ENCODE results near the gene PHOX2A.
A peak's percentile ranks its signal among the peaks of the same experiment; 100 is the strongest.

The PHOX2A gene

DNA sequence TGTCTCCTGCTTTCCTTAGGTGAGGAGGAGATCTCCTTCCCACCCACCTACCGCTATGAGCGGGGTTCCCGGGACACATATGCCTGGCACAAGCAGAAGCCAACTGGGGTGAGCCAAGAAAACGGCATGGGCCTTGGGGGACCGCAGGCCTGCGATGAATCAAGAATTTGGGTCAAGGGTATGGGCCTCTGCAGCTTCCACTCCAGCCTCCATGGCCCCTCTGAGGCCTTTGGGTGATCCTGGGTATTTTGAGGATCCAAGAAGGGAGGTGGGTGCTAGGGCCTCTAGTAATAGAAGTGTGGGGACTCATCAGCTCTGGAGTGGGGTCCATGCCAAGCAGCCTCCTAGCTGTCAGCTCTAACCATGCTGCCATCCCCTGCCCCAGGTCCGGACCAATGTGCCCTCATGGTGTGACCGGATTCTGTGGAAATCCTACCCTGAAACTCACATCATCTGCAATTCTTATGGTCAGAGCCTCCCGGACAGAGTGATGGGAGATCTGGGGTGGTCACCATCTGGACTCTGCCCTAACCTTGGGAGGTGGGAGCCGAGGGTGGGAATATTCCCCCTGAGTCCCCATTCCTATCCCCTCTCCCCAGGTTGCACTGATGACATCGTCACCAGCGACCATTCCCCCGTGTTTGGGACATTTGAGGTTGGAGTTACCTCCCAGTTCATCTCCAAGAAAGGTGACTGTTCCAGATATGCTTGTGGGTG is 10.8 kb downstream of the PHOX2A start:
- no peak for DNase-seq

DNA sequence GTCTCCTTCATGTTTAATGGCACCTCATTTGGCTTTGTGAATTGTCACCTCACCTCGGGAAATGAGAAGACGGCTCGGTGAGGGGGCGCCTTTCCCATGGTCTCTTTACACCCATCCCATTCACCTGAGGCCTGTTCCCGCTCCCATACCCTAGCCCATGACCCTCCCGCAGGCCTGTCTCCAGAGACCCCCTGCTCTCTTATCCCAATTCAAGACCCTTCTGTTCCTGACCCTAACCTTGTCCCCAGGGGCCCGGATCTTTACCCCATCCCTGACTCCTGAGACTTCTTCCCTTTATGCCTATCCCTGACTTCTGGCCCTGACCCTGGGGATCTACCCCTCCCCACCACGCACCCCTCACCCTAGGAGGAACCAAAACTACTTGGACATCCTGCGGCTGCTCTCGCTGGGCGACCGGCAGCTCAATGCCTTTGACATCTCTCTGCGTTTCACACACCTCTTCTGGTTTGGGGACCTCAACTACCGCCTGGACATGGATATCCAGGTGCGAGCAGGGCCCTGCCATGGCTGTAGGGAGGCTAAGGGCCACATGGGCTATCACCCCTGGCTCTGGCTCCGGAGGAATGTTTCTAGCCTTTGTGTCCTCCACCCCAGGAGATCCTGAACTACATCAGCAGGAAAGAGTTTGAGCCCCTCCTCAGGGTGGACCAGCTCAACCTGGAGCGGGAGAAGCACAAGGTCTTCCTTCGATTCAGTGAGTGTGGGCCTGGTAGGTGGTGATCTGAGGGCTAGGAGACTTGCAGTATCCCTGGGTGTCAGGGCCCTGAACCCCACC is 11.5 kb downstream of the PHOX2A start:
- no peak for DNase-seq

DNA sequence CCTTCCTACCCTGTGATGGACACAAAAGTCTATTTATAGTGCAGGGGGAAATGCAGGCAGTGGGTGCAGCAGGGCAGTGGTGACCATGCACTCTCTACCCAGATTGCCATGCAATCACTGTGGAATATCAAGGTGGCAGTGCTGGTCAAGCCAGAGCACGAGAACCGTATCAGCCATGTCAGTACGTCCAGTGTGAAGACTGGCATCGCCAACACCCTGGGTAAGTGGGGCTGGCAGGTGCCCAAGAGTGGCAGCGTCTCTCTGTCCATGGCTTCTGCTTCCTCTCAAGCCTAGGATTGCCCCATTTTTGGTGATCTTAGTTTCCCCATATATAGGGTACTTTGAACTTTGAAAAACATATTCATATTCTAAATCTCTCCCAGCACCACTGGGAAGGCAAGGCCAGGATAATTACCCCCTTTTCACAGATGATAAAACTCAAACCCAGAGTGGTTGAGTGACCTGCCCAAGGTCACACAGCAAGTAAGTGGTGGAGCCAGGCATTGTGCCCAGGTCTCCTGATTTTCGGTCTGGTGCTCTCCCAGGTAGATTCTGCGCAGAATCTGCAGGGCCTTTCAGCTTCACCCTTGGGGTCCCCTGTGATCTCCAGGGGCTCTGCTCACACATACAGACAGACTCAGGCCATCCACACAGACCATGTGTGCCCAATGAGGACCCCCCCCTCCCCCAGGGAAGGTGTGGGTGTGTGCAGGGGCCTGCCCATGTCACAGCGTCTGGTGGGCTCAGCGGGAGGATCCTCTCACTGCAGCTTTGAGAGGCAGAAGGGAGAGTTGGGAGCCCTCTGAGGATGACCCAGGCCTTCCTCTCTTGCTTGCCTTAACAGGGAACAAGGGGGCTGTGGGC is 12.3 kb downstream of the PHOX2A start:
- no peak for DNase-seq

DNA sequence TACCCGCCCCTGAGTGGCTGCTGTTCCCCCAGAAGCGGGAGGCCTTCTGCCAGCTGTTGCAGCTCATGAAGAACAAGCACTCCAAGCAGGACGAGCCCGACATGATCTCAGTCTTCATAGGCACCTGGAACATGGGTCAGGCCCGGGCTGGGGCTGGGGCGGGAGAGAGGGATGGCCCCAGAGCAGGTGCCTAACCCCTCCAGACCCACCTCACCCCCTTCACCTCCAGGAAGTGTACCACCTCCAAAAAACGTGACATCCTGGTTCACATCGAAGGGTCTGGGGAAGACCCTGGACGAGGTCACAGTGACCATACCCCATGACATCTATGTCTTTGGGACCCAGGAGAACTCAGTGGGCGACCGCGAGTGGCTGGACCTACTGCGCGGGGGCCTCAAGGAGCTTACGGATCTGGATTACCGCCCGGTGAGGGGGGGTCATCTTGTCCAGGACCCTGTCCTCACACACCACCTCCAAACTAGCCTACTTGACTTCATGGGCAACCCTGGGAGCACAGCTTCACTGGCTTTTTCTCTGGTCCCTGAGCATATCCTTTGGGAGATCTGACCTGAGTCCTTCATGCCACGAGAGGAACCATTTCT is 13.1 kb downstream of the PHOX2A start:
- no peak for DNase-seq

DNA sequence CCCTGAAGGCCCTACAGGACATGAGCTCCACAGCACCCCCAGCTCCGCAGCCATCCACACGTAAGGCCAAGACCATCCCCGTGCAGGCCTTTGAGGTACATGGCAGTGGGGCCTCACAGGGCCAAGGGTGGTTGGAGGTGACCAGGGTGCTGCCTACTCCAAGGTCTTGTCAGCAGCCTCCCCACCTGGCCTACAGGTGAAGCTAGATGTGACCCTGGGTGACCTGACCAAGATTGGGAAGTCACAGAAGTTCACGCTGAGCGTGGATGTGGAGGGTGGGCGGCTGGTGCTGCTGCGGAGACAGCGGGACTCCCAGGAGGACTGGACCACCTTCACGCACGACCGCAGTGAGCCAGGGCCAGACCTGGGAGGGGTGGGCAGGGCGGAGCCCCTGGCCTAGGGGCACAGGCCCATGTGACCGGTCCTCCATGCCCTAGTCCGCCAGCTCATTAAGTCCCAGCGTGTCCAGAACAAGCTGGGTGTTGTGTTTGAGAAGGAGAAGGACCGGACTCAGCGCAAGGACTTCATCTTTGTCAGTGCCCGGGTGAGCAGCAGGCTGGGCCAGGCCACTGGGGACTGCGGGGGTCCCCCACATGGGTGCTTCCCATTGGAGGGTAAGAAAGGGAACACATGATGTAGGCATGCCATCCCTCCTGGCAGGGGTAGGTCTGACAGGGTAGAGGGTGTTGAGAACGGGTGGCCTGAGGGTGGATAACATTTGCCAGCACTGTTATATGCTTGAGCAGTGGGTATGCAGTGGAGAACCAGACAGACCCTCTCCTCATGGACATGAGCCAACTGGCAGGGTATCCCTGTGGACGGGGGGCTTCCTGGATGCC is 13.8 kb downstream of the PHOX2A start:
- DNase-seq = no peak

DNA sequence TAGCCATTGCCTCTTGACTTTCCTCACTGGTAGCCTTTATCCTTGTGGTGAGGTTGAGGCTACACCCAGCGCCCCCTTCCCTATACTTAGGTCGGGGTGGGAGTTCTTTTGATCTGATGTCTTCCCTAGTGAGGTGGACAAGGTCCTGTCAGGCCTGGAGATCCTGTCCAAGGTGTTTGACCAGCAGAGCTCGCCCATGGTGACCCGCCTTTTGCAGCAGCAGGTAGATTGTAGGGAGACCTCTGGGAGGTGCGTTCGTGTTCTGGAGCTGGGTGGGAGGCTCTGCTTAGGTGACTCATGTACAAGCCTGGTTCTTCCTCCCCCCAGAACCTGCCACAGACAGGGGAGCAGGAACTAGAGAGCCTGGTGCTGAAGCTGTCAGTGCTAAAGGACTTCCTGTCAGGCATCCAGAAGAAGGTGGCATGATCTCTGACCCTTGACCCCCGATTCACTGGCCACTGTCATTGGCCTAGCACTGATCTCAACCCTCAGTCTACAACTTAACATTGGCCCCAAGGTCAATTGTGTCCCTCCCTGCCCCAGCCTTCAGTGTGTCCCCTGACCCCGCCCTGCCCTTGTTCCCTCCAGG is 14.5 kb downstream of the PHOX2A start:
- no peak for DNase-seq

- DNase-seq = no peak
Measured at GRCh38 chr11:72228844-72229231, 15.1 kb downstream of the PHOX2A start.

GRCh38 chr11:72228229-72228843 is 15.6 kb downstream of the PHOX2A start:
- DNase-seq = no peak

- peak; percentile 95 for DNase-seq
Measured at GRCh38 chr11:72227316-72228228, 16.4 kb downstream of the PHOX2A start.

- no peak for DNase-seq
Measured at GRCh38 chr11:72226701-72227100, 17.3 kb downstream of the PHOX2A start.

GRCh38 chr11:72225411-72225951 is 18.5 kb downstream of the PHOX2A start:
- DNase-seq = no peak

DNA sequence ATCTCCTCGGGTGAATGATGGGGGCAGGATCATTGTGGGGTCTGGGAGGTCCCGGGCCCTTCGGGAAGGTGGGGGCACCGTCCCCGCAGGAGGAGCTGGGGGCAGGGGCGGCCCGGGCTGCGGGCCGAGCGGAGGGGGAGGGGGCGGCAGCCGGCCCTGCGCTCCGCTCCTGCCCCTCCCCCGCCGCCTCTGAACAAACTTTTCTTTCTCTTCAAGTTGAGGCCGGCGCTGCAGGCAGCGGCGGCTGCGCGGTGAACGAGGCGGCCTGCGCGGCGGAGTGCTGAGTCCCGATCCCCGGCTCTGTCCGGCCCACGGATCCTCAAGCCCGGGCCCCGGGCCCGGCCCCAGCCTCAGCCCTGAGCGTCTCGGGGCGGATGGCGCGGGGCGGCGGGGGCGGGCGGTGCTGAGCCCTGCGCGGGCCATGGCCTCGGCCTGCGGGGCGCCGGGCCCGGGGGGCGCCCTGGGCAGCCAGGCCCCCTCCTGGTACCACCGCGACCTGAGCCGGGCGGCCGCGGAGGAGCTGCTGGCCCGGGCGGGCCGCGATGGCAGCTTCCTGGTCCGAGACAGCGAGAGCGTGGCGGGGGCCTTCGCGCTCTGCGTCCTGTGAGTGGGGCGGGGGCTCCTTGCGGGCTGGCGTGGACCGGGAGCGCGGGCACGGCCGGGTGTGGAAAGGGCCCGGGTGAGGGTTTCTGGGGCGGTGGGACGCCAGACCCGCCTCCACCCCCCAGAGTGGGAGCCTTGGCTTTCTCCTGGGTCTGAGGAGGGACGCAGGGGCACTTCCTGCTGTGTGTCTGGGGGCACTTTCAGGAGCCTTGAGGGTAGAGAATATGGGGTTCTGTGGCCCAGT is 19.2 kb downstream of the PHOX2A start, which contains the start of gene INPPL1:
TSS of gene INPPL1 (plus strand) at position 204 of the 847 bp plus-strand sequence. CDS start at position 422, 218 bp downstream.
- DNase-seq = no peak

DNA sequence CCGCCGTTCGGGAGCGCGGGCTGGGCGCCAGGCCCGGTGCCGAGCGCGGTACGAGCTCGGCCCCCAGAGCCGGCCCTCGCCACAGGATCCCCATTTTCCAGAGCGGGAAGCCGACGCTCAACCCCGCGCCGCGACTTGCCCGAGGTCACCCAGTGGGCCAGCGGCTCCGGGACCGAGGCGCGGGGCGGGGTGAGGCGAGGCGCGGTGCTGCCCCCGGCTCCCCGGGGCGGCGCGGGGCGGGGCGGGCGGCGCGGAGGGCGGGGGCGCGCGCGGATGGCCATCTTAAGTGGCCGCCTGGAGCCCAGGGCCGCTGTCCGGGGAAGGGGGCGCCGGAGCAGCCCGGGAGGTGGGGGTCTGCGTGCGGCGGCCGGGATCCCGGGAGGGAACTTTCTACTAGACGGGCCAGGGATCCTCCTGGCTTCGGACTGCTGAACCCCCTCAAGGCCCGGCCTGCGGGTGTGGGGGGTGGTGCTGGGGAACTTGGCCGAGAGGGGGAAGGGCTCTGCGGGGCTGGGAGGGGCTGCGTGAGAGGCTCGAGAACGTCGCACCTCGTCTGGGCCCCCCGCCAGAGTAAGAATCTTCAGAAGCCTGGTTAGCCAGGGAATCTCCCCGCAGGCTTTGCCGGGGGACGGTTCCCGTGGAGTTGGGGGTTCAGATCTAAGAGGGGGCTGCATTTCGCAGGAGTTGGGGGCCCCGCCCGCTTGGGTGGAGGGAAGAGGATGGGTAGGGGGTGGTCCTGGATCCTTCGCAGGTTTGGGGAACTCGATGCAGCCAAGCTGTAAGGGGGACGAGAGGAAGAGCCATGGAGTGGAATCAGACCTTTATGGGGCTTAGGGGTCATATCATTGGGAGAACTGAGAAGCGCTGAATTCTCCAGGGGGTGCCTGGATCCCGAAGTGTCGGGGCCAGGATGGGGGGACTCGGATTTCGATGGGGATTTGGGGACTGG is 20.1 kb downstream of the PHOX2A start:
- peak; percentile 53 for DNase-seq

GRCh38 chr11:72222907-72223614 is 20.9 kb downstream of the PHOX2A start:
- DNase-seq = peak; percentile 92

GRCh38 chr11:72222106-72222891 is 21.7 kb downstream of the PHOX2A start:
- DNase-seq = no peak

Data from NCI-H774 (cell line).